ENCODE results near the gene CANT1.
"Not testable (repeated sequence)": the region's sequence is repeated elsewhere in the genome, so short reads cannot be mapped to it uniquely, and the experiment has no call there.

The CANT1 gene

DNA sequence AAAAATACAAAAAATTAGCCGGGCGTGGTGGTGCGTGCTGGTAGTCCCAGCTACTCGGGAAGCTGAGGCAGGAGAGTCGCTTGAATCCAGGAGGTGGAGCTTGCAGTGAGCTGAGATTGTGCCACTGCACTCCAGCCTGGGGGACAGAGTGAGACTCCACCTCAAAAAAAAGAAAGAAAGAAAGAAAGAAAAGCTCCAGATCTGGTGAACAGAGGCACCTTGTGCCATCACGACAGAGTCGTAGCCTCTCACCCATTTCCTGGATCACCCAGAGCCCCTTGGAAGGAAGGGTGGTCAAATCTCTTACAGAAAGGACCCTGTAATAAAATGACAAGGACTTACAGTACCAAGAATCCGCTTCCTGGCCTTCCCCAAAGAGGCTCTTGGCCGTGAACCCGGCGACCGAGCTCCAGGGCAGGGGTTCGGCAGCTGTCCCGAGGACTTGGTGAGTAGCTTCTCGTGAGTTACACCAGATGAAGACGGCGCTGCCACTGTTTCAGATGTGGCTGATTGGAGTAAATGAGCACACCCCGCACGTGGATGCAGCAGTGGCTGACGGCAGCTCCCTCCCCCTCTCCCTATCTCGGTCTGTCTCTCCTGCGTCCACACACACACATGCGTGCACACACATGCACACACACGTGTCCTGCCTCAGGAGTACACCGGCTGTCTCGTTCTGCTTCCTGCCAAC lies 43.3 kb downstream of the CANT1 start:
- in situ Hi-C loops (cut with HindIII; ENCODE audit: low sequenced_read_pairs) = no loop called here

DNA sequence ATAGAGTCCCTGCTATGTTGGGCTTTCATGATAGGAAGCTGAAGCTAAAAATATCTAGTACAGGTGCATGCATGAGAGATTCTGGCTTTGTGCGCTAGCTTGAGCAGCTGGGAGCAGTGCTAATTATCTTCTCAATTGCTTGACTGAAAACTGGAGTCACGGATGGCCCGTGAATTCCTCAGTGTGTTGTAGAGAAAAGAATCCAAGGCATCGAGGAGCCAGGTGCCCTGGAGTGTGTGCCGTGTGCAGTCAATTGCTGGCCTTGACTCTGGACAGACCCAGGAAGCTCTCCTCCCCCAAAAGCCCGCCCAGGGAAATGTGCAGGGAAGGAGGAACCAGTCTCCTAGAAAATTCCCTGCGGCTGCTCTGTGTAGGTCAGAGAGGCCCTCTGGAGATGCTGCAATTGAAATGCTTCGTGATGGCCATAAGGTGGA lies 44.1 kb downstream of the CANT1 start:
- in situ Hi-C loops (cut with HindIII; ENCODE audit: low sequenced_read_pairs) = no loop called here

DNA sequence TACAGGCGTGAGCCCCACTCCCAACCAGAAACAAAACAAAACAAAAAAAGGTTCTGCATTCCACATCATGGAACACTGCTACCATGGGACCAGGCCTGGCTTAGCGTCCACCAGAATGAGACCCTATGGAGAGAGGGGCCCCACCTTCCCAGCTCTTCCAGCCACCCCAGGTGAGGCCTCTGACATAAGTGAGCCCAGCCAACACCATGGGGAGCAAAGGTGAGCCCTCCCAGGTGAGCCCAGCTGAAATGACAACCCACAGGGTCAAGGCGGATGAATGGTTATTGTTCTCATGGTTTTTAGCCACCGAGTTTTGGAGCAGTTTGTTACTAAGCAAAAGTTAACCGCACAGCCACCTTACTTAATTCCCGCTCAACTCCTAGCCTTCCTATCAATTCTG lies 46.2 kb downstream of the CANT1 start:
- in situ Hi-C loops (cut with HindIII; ENCODE audit: low sequenced_read_pairs) = no loop called here

DNA sequence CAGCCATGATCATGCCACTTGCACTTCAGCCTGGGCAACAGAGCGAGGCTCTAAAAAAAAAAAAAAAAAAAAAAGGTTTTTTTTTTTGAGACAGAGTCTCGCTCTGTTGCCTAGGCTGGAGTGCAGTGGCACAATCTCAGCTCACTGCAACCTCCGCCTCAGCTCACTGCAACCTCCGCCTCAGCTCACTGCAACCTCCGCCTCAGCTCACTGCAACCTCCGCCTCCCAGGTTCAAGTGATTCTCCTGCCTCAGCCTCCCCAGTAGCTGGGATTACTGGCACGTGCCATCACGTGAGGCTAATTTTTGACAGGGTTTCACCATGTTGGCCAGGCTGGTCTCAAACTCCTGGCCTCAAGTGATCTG lies 46.6 kb downstream of the CANT1 start:
- in situ Hi-C loops (cut with HindIII; ENCODE audit: low sequenced_read_pairs) = not testable (repeated sequence)

DNA sequence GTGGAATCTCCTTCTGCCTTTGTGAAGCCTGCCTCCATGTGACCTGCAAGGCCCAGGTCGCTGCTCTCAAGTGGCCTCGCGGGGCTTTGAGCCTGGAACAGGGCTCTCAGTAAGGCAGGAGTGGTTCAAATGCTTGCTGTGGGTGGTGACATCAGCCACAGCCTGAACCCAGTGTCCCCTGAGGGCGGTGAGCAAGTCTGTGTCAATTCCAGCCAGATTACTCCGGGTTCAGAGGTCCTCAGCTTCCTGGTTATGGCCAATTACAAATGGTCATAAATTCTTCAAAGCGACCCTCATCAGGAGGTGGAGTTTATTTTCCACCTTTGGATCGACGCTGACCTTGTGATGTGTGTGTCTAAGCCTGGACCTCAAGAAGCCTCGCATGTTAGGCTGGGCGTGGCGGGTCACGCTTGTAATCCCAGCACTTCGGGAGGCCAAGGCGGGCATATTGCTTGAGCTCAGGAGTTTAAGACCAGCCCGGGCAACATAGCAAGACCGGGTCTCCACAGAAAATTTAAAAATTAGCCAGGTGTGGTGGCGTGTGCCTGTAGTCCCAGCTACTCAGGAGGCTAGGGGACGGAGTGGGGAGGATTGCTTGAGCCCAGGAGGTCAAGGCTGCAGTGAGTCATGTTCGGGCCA lies 47.1 kb downstream of the CANT1 start:
- in situ Hi-C loops (cut with HindIII; ENCODE audit: low sequenced_read_pairs) = no loop called here

DNA sequence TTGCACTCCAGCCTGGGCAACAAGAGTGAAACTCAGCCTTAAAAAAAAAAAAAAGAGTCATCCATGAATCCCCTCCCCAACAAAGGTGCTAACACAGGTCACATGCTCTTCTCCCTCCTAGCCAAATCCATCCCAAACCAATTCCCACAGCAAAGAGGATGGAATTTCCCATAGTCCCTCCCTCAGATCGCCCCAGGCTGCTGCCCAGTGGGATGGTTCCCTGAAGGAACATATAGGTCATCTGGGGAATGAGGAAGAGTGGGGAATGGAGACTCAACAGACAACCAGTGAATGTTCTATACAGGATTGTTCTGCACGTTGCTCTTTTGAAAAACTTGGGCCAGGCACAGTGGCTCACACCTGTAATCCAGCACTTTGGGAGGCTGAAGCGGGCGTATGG lies 48.0 kb downstream of the CANT1 start:
- in situ Hi-C loops (cut with HindIII; ENCODE audit: low sequenced_read_pairs) = no loop called here

DNA sequence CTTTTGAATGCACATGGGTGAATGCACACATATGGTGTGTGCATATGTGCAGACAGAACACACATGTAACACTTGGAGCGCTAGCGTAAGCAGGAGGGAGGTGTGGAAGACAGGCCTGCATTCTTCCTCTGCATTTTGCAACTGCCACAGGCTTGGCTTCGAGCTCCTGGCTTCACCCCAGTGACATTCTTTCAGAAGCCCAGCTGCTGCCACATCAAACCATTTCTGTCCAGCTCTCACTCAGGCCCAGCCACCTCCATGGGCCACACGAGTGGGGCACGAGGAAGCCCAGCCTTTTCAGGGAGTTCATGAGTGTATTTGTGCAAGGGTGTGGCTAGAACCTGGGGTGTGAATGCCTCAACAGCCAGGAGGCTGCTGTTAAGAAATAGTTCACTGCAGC lies 48.6 kb downstream of the CANT1 start:
- in situ Hi-C loops (cut with HindIII; ENCODE audit: low sequenced_read_pairs) = no loop called here

DNA sequence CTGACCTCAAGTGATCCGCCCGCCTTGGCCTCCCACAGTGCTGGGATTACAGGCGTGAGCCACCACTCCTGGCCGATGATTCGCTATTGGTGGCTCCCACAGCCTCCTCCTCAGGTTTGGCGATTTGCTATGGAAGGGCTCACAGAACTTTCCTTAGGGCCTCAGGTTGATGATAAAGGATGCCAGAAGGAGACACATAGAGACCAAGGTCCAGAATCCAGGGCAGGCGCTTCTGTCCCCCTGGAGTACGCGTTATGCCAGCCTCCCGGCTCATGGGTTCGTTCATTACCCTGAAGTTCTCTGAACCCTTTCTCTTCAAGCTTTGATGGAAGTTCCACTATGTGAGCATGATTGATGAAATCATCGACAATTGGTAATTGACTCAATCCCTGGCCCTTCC lies 49.8 kb downstream of the CANT1 start:
- in situ Hi-C loops (cut with HindIII; ENCODE audit: low sequenced_read_pairs) = no loop called here

DNA sequence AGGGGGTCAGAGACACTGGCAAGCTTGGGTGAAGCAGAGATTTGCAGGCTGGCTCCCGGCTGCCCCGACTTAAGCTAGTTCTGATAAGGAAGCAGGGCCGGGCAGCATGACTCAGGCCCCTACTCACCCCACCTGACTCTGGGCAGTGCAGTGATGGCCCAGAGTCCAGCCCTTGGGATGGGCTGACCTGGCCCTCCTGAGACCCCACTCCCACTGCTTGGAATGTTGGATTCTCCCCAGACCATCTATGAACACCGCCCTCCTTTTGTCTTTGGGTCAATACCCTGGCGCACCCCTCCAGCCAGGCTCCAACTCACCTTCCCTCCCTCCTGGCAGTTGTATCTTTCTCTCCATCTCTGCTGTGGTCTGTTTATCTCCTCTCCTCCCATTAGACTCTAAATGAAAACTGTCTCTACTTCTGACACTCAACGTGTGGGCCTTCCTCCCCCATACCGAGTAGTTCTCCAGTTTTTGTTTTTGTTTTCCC lies 50.9 kb downstream of the CANT1 start:
- in situ Hi-C loops (cut with HindIII; ENCODE audit: low sequenced_read_pairs) = no loop called here

DNA sequence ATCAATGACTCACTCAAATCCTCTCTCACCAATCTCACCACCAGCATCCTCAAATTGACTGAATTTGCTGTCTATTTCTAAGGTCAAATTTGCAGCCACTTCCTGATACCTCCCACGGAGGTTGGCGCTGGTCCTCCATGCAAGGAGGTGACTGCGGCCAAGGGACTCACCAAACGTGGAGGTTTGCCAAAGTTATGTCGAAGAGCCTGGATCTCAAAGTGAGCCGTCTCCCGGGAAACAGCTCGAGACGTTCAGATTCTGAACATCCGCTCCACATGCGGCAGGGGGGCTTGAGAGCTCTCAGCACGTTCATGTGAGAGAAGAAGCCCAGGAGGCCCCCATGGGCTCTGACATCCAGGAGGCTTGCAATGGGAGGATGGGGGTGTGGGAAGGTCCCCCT lies 52.4 kb downstream of the CANT1 start:
- in situ Hi-C loops (cut with HindIII; ENCODE audit: low sequenced_read_pairs) = no loop called here

DNA sequence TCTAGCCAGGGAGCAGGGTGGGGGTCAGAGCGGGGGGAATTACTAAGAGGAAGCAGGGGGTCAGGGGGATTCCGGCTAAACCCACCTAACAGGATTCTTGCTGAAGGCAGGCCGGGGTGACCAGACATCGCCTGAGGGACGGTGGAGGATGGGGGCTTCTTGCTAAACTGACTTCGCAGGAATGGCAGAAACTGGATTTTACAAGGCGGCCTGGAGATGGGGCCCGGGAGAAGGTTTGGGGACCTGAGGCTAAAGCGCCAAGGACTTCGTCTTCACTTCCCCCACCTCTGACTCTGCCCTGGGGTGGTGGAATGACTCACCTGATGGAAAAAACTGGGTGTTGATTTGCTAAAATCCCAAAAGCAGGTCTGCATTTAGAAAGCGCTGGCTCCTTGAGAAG lies 53.3 kb downstream of the CANT1 start:
- in situ Hi-C loops (cut with HindIII; ENCODE audit: low sequenced_read_pairs) = no loop called here

DNA sequence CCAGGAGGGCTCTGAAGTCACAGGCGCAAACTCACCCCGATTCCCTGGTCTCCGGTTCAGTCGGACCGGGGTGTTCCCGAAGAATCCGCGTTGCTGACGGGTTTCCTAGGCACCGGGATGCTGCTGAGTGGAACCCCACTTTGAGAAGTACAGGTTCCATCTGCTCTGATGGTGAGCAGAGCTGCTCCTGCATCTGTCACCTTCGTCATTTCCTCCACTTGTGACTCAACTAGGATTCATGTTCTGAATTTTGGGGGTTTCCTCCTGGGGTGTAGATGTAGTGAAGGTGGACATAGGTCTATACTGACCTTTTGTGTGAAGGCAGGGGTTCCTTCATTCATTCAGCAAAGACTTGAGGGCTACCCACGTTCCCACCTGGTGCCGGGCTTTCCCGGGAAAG lies 54.9 kb downstream of the CANT1 start:
- in situ Hi-C loops (cut with HindIII; ENCODE audit: low sequenced_read_pairs) = no loop called here

DNA sequence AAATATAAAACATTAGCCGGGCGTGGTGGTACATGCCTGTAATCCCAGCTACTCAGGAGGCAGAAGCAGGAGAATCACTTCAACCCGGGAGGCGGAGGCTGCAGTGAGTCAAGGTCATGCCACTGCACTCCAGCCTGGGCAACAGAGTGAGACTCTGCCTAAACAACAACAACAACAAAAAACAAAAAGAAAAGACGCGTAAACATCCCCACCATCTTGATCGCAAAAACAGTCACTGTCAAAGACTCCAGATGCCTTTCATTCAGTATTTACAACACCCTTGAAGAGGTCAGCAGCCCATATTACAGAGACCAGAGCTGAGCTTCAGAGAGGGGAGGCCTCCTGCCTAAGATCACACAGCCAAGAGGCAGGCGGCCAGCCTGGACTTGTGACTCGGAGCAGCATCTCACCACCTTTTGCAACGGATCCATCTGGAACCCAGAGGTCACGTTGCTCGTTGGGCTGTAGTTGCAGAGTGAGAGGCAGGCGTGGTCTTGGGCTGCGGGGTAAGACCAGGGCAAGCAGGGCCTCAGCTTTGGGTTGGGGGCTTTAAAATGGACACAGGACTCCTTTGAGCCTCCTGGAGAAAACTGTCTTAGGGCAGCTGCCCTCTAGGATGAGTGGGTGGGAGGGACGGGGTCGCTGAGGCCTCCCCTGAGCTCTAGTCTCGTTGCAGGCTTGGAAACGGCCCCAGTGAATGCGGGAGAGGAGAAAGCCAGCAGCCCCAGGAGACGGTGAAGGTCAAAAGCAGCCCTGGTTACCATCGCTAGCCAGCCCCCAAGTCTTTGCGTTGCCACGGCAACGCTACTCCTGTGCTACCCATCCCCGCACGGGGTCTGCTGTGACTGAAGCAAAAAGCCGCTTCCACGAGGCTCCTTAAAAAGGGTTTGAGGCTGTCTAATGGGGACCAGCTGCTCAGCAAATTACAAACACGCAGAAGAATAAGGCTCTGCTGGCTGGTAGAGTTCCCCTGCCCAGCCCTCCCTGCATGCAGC lies 55.9 kb downstream of the CANT1 start:
- in situ Hi-C loops (cut with HindIII; ENCODE audit: low sequenced_read_pairs) = no loop called here

DNA sequence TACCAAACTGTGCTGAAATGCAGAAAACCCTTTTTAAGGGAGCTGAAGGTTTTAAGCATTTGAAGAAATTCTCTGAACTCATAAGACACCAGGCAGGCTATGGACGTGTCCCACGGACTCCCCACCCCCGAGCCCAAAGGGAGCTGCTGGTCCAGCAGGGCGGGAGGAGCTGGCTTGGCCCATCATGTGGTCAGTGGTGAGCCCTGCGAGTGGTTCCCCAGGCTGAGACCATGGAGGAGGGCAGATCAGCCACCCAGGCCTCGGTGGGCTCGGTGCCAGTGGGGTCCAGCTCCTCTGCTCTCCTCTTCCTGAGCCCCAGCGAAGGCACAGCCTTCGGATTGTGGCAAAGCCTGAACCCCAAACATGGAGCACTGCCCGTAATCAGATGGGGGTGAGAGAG lies 56.9 kb downstream of the CANT1 start:
- in situ Hi-C loops (cut with HindIII; ENCODE audit: low sequenced_read_pairs) = no loop called here

DNA sequence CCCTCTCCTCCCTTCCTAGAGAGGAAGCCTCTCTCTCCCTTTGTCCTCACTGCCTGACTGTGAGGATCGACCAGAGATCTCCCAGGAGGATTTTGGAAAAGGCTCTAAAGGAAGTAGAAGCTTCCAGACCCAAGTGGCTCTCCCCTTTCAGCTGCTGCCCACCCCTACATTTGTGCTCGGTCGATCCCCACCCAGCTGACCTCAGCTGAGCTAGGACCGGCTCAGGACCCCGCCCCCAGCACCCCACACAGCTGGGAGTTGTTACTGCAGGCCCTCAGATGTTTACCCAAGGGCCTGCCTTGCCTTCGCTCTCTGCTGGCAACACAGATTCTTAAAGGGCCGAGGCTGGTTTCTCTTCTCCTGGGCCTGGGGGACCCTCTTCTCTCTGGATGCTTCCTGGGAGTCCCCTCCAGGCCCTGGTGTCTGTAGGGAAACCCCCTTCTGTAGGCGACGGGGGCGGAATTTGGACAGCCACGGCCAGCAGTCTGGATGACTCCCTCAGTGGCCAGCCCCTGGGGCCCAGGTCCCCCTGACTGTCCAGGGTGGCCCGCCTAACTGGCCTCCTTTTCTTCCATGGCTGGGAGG lies 57.5 kb downstream of the CANT1 start:
- in situ Hi-C loops (cut with HindIII; ENCODE audit: low sequenced_read_pairs) = no loop called here

DNA sequence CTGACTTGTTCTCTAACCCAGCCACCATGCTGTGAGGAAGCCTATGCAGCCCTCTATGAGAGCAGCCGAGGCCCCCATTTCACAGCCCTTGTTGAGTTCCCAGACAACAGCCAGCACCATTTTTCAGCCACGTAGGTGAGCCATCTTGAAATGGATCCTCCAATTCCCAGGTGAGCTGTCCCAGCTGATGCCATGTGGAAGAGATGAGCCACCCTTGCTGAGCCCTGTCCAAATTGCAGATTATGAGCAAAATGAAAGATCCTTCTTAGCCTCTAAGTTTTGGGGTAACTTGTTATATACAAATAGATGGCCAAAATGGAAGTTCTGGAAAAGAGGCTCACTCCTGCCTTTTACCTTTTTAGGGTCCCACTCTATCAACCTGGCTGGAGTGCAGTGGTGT lies 58.7 kb downstream of the CANT1 start:
- in situ Hi-C loops (cut with HindIII; ENCODE audit: low sequenced_read_pairs) = no loop called here

DNA sequence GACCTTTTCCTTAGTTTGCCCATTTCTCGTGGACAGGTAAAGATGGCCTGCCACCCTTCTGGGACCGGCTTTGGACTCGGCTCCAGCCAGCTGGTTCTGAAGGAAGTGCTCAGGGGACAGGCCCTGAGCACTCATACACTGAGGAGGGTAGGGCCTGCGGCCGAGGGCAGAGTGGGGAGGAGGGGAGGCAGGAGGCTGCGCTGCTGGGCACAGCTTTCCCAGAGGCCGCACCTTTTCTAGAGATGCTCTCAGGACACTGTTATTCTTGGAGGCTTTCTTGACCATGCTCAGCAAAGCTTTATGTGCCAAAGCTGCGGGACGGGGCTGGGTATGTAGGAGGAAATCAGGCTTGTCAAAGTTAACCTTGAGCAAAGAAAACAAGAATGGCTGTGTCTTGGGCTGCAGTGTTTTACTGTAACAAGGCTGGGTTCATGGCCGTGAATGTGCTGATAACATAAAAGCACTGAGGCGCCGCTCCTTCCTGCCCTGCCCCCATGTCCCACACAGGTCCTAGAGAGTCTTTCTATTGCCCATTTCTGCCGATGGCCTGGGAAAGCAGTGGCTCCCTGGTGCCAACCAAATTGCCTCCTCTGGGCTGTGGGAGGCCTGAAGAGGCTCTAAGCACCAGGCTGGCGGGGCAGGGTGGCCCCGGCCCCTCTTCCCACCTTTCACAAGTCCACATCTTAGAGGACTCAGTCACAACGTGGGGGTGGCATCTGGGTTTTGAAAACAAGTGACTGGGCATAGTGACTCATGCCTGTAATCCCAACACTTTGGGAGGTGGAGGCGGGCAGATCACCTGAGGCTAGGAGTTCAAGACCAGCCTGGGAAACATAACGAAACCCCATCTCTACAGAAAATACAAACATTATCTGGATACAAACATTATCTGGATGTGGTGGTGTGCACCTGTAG lies 62.1 kb downstream of the CANT1 start:
- in situ Hi-C loops (cut with HindIII; ENCODE audit: low sequenced_read_pairs) = no loop called here

DNA sequence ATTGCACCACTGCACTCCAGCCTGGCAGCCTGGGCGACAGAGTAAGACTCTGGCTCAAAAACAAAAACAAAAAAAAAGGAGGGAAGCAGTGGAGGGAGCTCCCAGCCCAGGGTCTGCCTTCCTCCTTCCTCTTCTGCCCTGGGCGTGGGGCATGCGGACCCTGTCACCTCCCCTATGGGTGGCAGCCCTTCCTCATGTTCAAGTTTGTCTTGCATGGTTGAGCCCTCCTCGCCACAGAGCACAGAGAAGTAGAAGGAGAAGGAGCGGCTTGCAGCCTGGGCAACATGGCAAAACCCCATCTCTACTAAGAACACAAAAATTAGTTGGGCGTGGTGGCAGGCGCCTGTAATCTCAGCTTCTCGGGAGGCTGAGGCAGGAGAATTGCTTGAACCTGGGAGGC lies 62.9 kb downstream of the CANT1 start:
- in situ Hi-C loops (cut with HindIII; ENCODE audit: low sequenced_read_pairs) = no loop called here

DNA sequence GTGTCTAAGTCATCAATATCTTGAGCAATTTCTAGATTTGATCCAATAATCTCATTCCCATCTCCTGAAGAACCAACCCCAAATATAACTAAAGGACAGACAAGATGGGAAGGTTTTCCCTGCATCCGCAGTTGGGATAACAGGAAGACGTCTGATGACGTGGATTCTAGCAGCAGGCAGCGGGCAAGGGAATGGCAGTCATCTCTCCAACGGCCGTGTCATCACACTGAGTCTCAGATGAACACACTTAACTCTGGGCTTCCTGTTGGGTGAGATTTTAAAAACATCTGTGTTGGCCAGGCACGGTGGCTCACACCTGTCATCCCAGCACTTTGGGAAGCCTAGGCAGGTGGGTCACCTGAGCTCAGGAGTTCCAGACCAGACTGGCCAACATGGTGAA lies 63.4 kb downstream of the CANT1 start:
- in situ Hi-C loops (cut with HindIII; ENCODE audit: low sequenced_read_pairs) = no loop called here

DNA sequence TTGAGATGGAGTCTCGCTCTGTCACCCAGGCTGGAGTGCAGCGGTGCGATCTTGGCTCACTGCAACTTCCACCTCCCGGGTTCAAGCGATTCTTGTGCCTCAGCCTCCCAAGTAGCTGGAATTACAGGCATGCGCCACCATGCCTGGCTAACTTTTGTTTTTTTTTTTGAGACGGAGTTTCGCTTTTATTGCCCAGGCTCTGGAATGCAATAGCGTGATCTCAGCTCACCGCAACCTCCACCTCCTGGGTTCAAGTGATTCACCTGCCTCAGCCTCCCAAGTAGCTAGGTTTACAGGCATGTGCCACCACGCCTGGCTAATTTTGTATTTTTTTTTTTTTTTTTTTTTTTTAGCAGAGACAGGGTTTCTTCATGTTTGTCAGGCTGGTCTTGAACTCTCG lies 64.1 kb downstream of the CANT1 start:
- in situ Hi-C loops (cut with HindIII; ENCODE audit: low sequenced_read_pairs) = not testable (repeated sequence)
